ENCODE data around the gene TRAPPC8. TPM values are rescaled to one million over a fixed set of nuclear protein-coding genes. Genes with fewer than 3 reads are reported as not detected.

TRAPPC8 gene
- total RNA-seq, 2 experiments from 2014 or later = 22.8 to 23.4 TPM

DNA sequence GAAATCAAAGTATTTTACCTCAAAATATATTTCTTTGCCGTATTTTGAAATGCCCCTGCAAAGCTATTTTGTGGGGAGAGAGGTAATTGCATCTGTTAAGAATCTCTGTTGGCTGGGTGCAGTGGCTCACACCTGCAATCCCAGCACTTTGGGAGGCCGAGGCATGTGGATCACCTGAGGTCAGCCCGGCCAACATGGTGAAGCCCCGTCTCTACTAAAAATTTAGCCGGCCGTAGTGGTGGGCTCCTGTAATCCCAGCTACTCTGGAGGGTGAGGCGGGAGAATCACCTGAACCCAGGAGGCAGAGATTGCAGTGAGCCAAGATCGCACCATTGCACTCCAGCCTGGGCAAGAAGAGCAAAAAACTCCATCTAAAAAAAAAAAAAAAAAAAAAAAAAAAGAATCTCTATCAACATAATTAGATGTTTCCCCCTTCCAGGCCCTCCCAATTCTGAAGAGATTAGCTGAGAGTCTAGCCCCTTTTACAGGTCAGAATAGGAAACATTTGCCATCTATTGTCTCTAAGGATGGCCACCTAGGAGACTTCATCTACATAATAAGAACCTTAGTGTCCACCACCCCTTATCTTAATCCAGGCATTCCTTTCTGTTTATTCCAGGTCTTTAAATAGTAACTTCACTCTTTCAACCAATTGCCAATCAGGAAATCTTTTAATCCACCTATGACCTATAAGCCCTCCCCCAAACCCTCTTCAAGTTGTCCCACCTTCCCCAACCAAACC, 3.5 kb upstream of the TRAPPC8 start:
- Histone ChIP-seq H2AFZ (ENCODE audit: low read length) (no peak overlapping the region), H4K20me1 (ENCODE audit: insufficient read depth, low read length) (no peaks in the 10 kb centered on the region), H3K79me2 (ENCODE audit: insufficient read depth, low read depth, low read length) (peaks cover 24% of the 10 kb centered on the region), H3K4me3 (ENCODE audit: low read depth, low read length, poor library complexity, severe bottlenecking) (no peak overlapping the region), H3K9me2 (ENCODE audit: insufficient read depth, low read length) (no peaks in the 10 kb centered on the region), H3K36me3 (ENCODE audit: insufficient read depth, low read length) (no peaks in the 10 kb centered on the region), H3K4me1 (ENCODE audit: insufficient read depth, low read length, poor library complexity, severe bottlenecking) (peaks cover 2% of the 10 kb centered on the region), H3K27ac (ENCODE audit: low read depth, low read length, poor library complexity, severe bottlenecking) (no peak overlapping the region), H3K9me3 (ENCODE audit: low read length) (no peaks in the 10 kb centered on the region), H3K4me2 (ENCODE audit: low read length) (no peak overlapping the region)
- no TSS peak for BruUV-seq (replicated peaks)
- intact Hi-C loops (cut with micrococcal nuclease; ENCODE audit: unreplicated experiment) = no loop called here
- POLR2A ChIA-PET = interaction anchor here (0.6 kb wide), 1 partner anchor 140 kb away, joined by 3 read pairs; no protein-coding TSS in a partner anchor
- no peak for DNase-seq (ENCODE audit: low spot score)
- CTCF ChIA-PET (ENCODE audit: unreplicated experiment) = no interaction called here
- TF ChIP-seq, protein P1, sequence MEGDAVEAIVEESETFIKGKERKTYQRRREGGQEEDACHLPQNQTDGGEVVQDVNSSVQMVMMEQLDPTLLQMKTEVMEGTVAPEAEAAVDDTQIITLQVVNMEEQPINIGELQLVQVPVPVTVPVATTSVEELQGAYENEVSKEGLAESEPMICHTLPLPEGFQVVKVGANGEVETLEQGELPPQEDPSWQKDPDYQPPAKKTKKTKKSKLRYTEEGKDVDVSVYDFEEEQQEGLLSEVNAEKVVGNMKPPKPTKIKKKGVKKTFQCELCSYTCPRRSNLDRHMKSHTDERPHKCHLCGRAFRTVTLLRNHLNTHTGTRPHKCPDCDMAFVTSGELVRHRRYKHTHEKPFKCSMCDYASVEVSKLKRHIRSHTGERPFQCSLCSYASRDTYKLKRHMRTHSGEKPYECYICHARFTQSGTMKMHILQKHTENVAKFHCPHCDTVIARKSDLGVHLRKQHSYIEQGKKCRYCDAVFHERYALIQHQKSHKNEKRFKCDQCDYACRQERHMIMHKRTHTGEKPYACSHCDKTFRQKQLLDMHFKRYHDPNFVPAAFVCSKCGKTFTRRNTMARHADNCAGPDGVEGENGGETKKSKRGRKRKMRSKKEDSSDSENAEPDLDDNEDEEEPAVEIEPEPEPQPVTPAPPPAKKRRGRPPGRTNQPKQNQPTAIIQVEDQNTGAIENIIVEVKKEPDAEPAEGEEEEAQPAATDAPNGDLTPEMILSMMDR (conservative IDR thresholded peaks at IDR 0.05; ENCODE audit: low read length) = no peak
- TF ChIP-seq EZH2phosphoT487 (IDR thresholded peaks at IDR 0.05; ENCODE audit: borderline replicate concordance, low read depth, low read length) = no peak

DNA sequence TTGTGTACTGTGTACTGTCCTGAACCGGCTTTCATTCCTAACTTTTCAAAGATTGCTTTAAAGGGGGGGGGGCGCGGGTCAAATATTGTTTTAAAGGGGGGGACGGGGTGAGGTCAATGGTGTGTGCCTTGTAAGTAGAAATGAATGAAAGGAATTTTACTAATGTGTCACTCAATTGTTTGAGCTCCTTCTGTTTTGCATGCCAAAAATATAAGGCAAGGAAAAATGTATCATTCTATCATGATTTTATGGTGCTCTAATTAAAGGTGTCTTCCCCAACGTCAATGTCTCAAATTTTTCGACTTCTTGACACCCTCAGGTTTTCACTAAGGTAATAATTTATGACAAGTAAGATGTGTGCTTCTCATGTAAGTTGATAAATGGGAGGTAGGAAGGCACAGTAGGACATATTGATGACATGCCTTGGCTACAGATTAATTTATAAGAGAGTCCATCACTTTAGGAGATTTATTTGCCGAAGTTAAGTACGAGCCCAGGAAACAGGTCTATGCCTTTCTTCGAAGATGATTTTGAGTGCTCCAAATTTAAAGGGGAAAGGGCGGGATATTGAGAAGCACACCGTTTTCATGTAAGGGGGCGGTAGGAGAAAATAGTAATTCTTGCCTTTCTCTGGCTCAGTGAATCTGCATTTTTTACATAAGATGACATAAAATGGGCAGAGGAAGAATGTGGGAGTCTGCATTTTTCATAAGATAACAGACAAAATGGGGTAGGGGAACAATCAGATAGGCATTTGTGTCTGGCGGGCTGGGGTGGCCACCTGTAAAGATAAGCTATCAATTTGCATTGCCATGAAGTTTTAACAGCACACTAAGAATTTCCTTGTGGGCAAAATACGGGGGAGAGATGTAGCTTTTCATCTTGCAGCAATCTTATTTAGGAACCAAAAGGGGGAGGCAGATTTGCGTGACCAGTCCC, 1.2 kb upstream of the TRAPPC8 start:
- intact Hi-C loops (cut with micrococcal nuclease; ENCODE audit: unreplicated experiment) = loop anchor here (1.0 to 5.0 kb wide), 4 partner anchors 74 to 367 kb away; partner anchors contain the start of genes B4GALT6 and RNF125
- no TSS peak for BruUV-seq (replicated peaks)
- H3K4me3 ChIP-seq (ENCODE audit: low read depth, low read length, poor library complexity, severe bottlenecking) = peak overlapping the region; percentile 69
- peak overlapping the region; percentile 78 for H3K27ac ChIP-seq (ENCODE audit: low read depth, low read length, poor library complexity, severe bottlenecking)
- CTCF ChIA-PET (ENCODE audit: unreplicated experiment) = no interaction called here
- TF ChIP-seq, protein P1 (conservative IDR thresholded peaks at IDR 0.05; ENCODE audit: low read length) = no peak
- TF ChIP-seq EZH2phosphoT487 (IDR thresholded peaks at IDR 0.05; ENCODE audit: borderline replicate concordance, low read depth, low read length) = no peak
- no peaks in the 10 kb centered on the region for H4K20me1 ChIP-seq (ENCODE audit: insufficient read depth, low read length)
- no peaks in the 10 kb centered on the region for H3K9me2 ChIP-seq (ENCODE audit: insufficient read depth, low read length)
- no peaks in the 10 kb centered on the region for H3K9me3 ChIP-seq (ENCODE audit: low read length)
- peaks cover 3% of the 10 kb centered on the region for H3K4me1 ChIP-seq (ENCODE audit: insufficient read depth, low read length, poor library complexity, severe bottlenecking)
- no peaks in the 10 kb centered on the region for H3K36me3 ChIP-seq (ENCODE audit: insufficient read depth, low read length)
- peak overlapping the region; percentile 93 for H3K4me2 ChIP-seq (ENCODE audit: low read length)
- H3K79me2 ChIP-seq (ENCODE audit: insufficient read depth, low read depth, low read length) = peaks cover 47% of the 10 kb centered on the region
- POLR2A ChIA-PET = interaction anchor here (0.7 to 0.8 kb wide), 2 partner anchors 146 to 252 kb away, joined by 3 to 6 read pairs; no protein-coding TSS in a partner anchor
- no peak for DNase-seq (ENCODE audit: low spot score)
- peak overlapping the region; percentile 64 for H2AFZ ChIP-seq (ENCODE audit: low read length)
